Smooth muscle cell (in vitro differentiated cells): Measurements from ENCODE around the gene RTEL1. TPM values are rescaled to one million over a fixed set of nuclear protein-coding genes. Genes with fewer than 3 reads are reported as not detected.

ENCODE experiments used
- DNase-seq: peaks from one replicate; lab custom pipeline; 2025; ENCODE audit not compliant: unreplicated experiment; lab: John Stamatoyannopoulos, UW
- H2AFZ ChIP-seq: fragments of 200-600 bp; sonication (generic); 2 replicates; pipeline ENCODE4 v1.6.0; 2016; ENCODE audit warnings: antibody characterized with exemption, low read depth, mild to moderate bottlenecking
- H3F3A ChIP-seq: fragments of 200-600 bp; sonication (generic); 2 replicates; pipeline ENCODE4 v1.6.0; 2017; ENCODE audit warnings: antibody characterized with exemption, low read depth
- H3K27ac ChIP-seq: fragments of 200-600 bp; sonication (generic); 2 replicates; pipeline ENCODE4 v1.5.1; 2016; ENCODE audit warnings: low read depth, mild to moderate bottlenecking
- H3K27me3 ChIP-seq: fragments of 200-600 bp; sonication (generic); 2 replicates; pipeline ENCODE4 v1.6.1; 2016; ENCODE audit warnings: low read depth, mild to moderate bottlenecking
- H3K36me3 ChIP-seq: fragments of 200-600 bp; sonication (generic); 2 replicates; pipeline ENCODE4 v1.5.1; 2016; ENCODE audit warnings: low read depth
- H3K4me1 ChIP-seq: fragments of 200-600 bp; sonication (generic); 2 replicates; pipeline ENCODE4 v1.5.1; 2016; ENCODE audit warnings: low read depth
- H3K4me2 ChIP-seq: fragments of 200-600 bp; sonication (generic); 2 replicates; pipeline ENCODE4 v1.6.0; 2016; ENCODE audit warnings: mild to moderate bottlenecking
- H3K4me3 ChIP-seq: fragments of 200-600 bp; sonication (generic); 2 replicates; pipeline ENCODE4 v1.5.1; 2016; ENCODE audit warnings: mild to moderate bottlenecking
- H3K79me2 ChIP-seq: fragments of 200-600 bp; sonication (generic); 2 replicates; pipeline ENCODE4 v1.6.0; 2016; ENCODE audit warnings: low read depth, mild to moderate bottlenecking
- H3K9ac ChIP-seq: fragments of 200-600 bp; sonication (generic); 2 replicates; pipeline ENCODE4 v1.6.0; 2016; ENCODE audit warnings: low read depth
- H3K9me3 ChIP-seq: fragments of 200-600 bp; sonication (generic); replicated peaks from 2 replicates; pipeline ENCODE4 v1.5.1; 2016; ENCODE audit warnings: low read depth
- H4K20me1 ChIP-seq: fragments of 200-600 bp; sonication (generic); 2 replicates; pipeline ENCODE4 v1.6.0; 2016; ENCODE audit warnings: low read depth
- CTCF ChIP-seq: fragments of 200-600 bp; sonication (generic); IDR thresholded peaks from 2 replicates; pipeline ENCODE4 v1.5.1; 2017; ENCODE audit warnings: borderline replicate concordance, mild to moderate bottlenecking, antibody characterized with exemption; ENCODE audit not compliant: insufficient read depth, poor library complexity, severe bottlenecking
- WGBS: methylation state at CpG from one replicate; pipeline ENCODE4 v1.1.7; 2016; ENCODE audit warnings: low lambda C conversion rate; 5-methylcytosine and 5-hydroxymethylcytosine counted together
- polyA plus RNA-seq: library from polyadenylated mRNA; unstranded; fragments of >200 nt; fragmentation: Nextera tagmentation; extraction: Ambion mirVana; gene quantifications from 2 replicates; pipeline ENCODE4 v1.2.1, GENCODE V29; 2016
- total RNA-seq: library from RNA; depleted of rRNA; stranded (reverse); fragments of >200 nt; gene quantifications from 2 replicates; pipeline ENCODE4 v1.2.3, GENCODE V29; 2014

Gene RTEL1
- total and polyA plus RNA-seq, 2 experiments from 2014 or later, result 10.4 to 14.2 TPM

GRCh38 chr20:63678667-63679465, 20.8 kb downstream of the RTEL1 start:
- Histone ChIP-seq H2AFZ (no peak overlapping the region), H3K9ac (no peak overlapping the region), H3K9me3 (no peaks in the 10 kb centered on the region), H3K79me2 (no peaks in the 10 kb centered on the region), H3K4me3 (no peak overlapping the region), H3K4me1 (no peaks in the 10 kb centered on the region), H4K20me1 (no peaks in the 10 kb centered on the region), H3K27me3 (no peaks in the 10 kb centered on the region), H3K36me3 (no peaks in the 10 kb centered on the region), H3F3A (peaks cover 6% of the 10 kb centered on the region), H3K27ac (no peak overlapping the region), H3K4me2 (no peak overlapping the region)
- 92% methylated on average over 36 of the region's 38 CpGs for whole genome bisulfite sequencing
- TF ChIP-seq CTCF, result no peak
- no peak for DNase-seq

GRCh38 chr20:63679799-63680305, 21.7 kb downstream of the RTEL1 start:
- no peak for TF ChIP-seq CTCF
- Histone ChIP-seq H3K4me2 (no peak overlapping the region), H3K9ac (no peak overlapping the region), H4K20me1 (no peaks in the 10 kb centered on the region), H3K36me3 (no peaks in the 10 kb centered on the region), H3K79me2 (no peaks in the 10 kb centered on the region), H3K27me3 (no peaks in the 10 kb centered on the region), H3K4me3 (no peak overlapping the region), H3F3A (peaks cover 6% of the 10 kb centered on the region), H2AFZ (no peak overlapping the region), H3K27ac (no peak overlapping the region), H3K9me3 (no peaks in the 10 kb centered on the region), H3K4me1 (no peaks in the 10 kb centered on the region)
- 96% methylated on average over 19 of the region's 19 CpGs for WGBS
- no peak for DNase-seq

- no peak overlapping the region for H3K9ac ChIP-seq
- H3K27me3 ChIP-seq, result no peaks in the 10 kb centered on the region
- no peaks in the 10 kb centered on the region for H3K36me3 ChIP-seq
- no peak for DNase-seq
- no peaks in the 10 kb centered on the region for H3K79me2 ChIP-seq
- peaks cover 6% of the 10 kb centered on the region for H3F3A ChIP-seq
- no peaks in the 10 kb centered on the region for H4K20me1 ChIP-seq
- no peaks in the 10 kb centered on the region for H3K4me1 ChIP-seq
- no peak overlapping the region for H3K4me3 ChIP-seq
- 97% methylated on average over 13 of the region's 13 CpGs for WGBS
- H3K27ac ChIP-seq, result no peak overlapping the region
- TF ChIP-seq CTCF, result no peak
- no peak overlapping the region for H2AFZ ChIP-seq
- no peaks in the 10 kb centered on the region for H3K9me3 ChIP-seq
- H3K4me2 ChIP-seq, result no peak overlapping the region
Measured at GRCh38 chr20:63680427-63680826, 22.3 kb downstream of the RTEL1 start.
